ENCODE data around the gene CTSZ.

- TF ChIP-seq EZH2 (IDR thresholded peaks at IDR 0.05; ENCODE audit: insufficient read depth, poor library complexity, severe bottlenecking) (no peak), EZH2phosphoT487 (IDR thresholded peaks at IDR 0.05; ENCODE audit: insufficient read depth, low read depth) (no peak)
Measured at GRCh38 chr20:59020938-59021551, 14.0 kb upstream of the CTSZ start.
